ENCODE measurements around the gene PDE11A.

DNA sequence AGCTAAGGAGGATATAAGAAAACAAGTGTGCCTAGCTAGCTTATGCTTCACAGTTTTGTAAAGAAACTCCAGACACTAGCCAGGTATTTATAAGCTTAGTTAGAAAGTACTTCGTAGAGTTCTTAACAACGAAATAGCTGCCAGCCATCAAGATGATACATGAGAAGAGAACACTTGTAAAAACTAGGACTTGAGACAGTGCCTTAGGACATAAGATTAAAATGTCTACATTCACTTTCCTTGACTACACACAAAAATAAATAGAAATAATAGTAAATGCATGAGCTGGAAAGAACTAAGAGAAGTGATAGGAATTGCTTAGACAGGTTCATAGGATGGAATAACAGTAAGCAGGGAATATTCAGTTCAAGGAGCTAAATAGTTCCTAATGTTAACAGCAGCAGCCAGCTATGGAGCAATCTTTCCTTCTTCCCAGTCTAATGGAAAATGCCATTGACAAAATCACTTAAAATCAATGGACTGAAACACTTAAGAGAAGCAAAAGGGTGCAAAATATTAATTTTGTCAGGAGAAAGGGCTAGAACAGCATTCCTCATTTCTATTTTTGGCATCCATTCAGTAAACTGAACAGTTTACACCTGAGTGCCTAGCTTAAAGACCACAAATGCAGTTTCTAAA is 186.6 kb downstream of the PDE11A start:
- TF ChIP-seq SP1 (IDR thresholded peaks at IDR 0.05), result no peak
- no peak for TF ChIP-seq RAD21 (IDR thresholded peaks at IDR 0.05)
- TF ChIP-seq, protein P1, sequence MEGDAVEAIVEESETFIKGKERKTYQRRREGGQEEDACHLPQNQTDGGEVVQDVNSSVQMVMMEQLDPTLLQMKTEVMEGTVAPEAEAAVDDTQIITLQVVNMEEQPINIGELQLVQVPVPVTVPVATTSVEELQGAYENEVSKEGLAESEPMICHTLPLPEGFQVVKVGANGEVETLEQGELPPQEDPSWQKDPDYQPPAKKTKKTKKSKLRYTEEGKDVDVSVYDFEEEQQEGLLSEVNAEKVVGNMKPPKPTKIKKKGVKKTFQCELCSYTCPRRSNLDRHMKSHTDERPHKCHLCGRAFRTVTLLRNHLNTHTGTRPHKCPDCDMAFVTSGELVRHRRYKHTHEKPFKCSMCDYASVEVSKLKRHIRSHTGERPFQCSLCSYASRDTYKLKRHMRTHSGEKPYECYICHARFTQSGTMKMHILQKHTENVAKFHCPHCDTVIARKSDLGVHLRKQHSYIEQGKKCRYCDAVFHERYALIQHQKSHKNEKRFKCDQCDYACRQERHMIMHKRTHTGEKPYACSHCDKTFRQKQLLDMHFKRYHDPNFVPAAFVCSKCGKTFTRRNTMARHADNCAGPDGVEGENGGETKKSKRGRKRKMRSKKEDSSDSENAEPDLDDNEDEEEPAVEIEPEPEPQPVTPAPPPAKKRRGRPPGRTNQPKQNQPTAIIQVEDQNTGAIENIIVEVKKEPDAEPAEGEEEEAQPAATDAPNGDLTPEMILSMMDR (IDR thresholded peaks at IDR 0.05; ENCODE audit: low read depth, low read length, missing input control), result no peak
- no peak for TF ChIP-seq TAF1 (conservative IDR thresholded peaks at IDR 0.05)
- no peak for TF ChIP-seq YY1 (IDR thresholded peaks at IDR 0.05)
- TF ChIP-seq, protein P2, sequence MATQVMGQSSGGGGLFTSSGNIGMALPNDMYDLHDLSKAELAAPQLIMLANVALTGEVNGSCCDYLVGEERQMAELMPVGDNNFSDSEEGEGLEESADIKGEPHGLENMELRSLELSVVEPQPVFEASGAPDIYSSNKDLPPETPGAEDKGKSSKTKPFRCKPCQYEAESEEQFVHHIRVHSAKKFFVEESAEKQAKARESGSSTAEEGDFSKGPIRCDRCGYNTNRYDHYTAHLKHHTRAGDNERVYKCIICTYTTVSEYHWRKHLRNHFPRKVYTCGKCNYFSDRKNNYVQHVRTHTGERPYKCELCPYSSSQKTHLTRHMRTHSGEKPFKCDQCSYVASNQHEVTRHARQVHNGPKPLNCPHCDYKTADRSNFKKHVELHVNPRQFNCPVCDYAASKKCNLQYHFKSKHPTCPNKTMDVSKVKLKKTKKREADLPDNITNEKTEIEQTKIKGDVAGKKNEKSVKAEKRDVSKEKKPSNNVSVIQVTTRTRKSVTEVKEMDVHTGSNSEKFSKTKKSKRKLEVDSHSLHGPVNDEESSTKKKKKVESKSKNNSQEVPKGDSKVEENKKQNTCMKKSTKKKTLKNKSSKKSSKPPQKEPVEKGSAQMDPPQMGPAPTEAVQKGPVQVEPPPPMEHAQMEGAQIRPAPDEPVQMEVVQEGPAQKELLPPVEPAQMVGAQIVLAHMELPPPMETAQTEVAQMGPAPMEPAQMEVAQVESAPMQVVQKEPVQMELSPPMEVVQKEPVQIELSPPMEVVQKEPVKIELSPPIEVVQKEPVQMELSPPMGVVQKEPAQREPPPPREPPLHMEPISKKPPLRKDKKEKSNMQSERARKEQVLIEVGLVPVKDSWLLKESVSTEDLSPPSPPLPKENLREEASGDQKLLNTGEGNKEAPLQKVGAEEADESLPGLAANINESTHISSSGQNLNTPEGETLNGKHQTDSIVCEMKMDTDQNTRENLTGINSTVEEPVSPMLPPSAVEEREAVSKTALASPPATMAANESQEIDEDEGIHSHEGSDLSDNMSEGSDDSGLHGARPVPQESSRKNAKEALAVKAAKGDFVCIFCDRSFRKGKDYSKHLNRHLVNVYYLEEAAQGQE (IDR thresholded peaks at IDR 0.05), result no peak
- TF ChIP-seq FOXA2 (IDR thresholded peaks at IDR 0.05), result no peak
- no peak for TF ChIP-seq NR2F2 (IDR thresholded peaks at IDR 0.05)
